Neuronal stem cell (in vitro differentiated cells): ENCODE data around the gene ZNF804B.

Source experiments
- DNase-seq: peaks from one replicate; pipeline ENCODE4 v3.0.0-alpha.2; 2013; ENCODE audit warnings: low spot score
- H2AFZ ChIP-seq: one replicate; pipeline ENCODE4 v1.6.1; 2013; ENCODE audit warnings: mild to moderate bottlenecking, low read length, inconsistent platforms
- H2AK5ac ChIP-seq: 2 replicates; pipeline ENCODE4 v1.6.1; 2013; ENCODE audit warnings: low read depth, mild to moderate bottlenecking, inconsistent platforms, low read length, moderate library complexity, mixed read lengths
- H2BK120ac ChIP-seq: 2 replicates; pipeline ENCODE4 v1.6.1; 2013; ENCODE audit warnings: low read depth, mild to moderate bottlenecking, inconsistent platforms, low read length, moderate library complexity, mixed read lengths
- H2BK12ac ChIP-seq: one replicate; pipeline ENCODE4 v1.6.1; 2013; ENCODE audit warnings: low read length, inconsistent platforms
- H2BK15ac ChIP-seq: 2 replicates; pipeline ENCODE4 v1.6.1; 2013; ENCODE audit warnings: mild to moderate bottlenecking, low read length, inconsistent platforms, mixed read lengths
- H2BK5ac ChIP-seq: one replicate; pipeline ENCODE4 v1.6.1; 2013; ENCODE audit warnings: inconsistent platforms, mild to moderate bottlenecking, low read length, moderate library complexity
- H3K14ac ChIP-seq: one replicate; pipeline ENCODE4 v1.6.1; 2013; ENCODE audit warnings: low read length, inconsistent platforms
- H3K18ac ChIP-seq: 2 replicates; pipeline ENCODE4 v1.6.1; 2013; ENCODE audit warnings: low read length, inconsistent platforms
- H3K23ac ChIP-seq: 2 replicates; pipeline ENCODE4 v1.6.1; 2013; ENCODE audit warnings: low read depth, mild to moderate bottlenecking, mixed read lengths, low read length, inconsistent platforms; ENCODE audit not compliant: poor library complexity
- H3K27ac ChIP-seq: replicated peaks from 3 replicates; pipeline ENCODE4 v1.5.1; 2013; ENCODE audit warnings: low read length, inconsistent platforms
- H3K27me3 ChIP-seq, 3 experiments: 2 replicates each; pipeline ENCODE4 v1.6.1; 2013; ENCODE audit warnings: low read length in 3 of 3, mild to moderate bottlenecking in 2 of 3, inconsistent platforms in 1 of 3, low read depth in 1 of 3, mixed read lengths in 1 of 3, moderate library complexity in 1 of 3; ENCODE audit not compliant: control insufficient read depth in 3 of 3, insufficient read depth in 3 of 3
- H3K36me3 ChIP-seq, 2 donors: replicated peaks in 1 of 2; 2 replicates each; pipeline ENCODE4 v1.6.1; 2013; ENCODE audit warnings: low read length in 2 of 2; ENCODE audit not compliant: control insufficient read depth in 2 of 2, insufficient read depth in 2 of 2
- H3K4ac ChIP-seq: 2 replicates; pipeline ENCODE4 v1.6.1; 2013; ENCODE audit warnings: inconsistent platforms, mild to moderate bottlenecking, low read length, moderate library complexity
- H3K4me1 ChIP-seq, 2 donors: 1 replicate in 1 of 2; 2 replicates in 1 of 2; pipeline ENCODE4 v1.6.1; 2013; ENCODE audit warnings: low read length in 2 of 2, low read depth in 1 of 2; ENCODE audit not compliant: control insufficient read depth in 2 of 2, insufficient read depth in 1 of 2
- H3K4me2 ChIP-seq: one replicate; pipeline ENCODE4 v1.6.1; 2013; ENCODE audit warnings: mild to moderate bottlenecking, low read length, inconsistent platforms; ENCODE audit not compliant: insufficient read depth, poor library complexity, severe bottlenecking
- H3K4me3 ChIP-seq, 2 donors: 2 replicates each; pipeline ENCODE4 v1.5.1; 2013; ENCODE audit warnings: low read length in 2 of 2, mild to moderate bottlenecking in 2 of 2, inconsistent platforms in 1 of 2, moderate library complexity in 1 of 2
- H3K79me1 ChIP-seq: one replicate; pipeline ENCODE4 v1.6.1; 2013; ENCODE audit warnings: low read depth, mild to moderate bottlenecking, inconsistent platforms, low read length, moderate library complexity
- H3K9ac ChIP-seq: one replicate; pipeline ENCODE4 v1.6.1; 2013; ENCODE audit warnings: mild to moderate bottlenecking, low read depth, low read length, inconsistent platforms; ENCODE audit not compliant: poor library complexity
- H3K9me3 ChIP-seq, 2 donors: replicated peaks in 1 of 2; 2 replicates each; pipeline versions ENCODE3 to v1.6.1; 2013; ENCODE audit warnings: low read length in 2 of 2, mild to moderate bottlenecking in 2 of 2, inconsistent platforms in 1 of 2, low read depth in 1 of 2, mixed read lengths in 1 of 2, moderate library complexity in 1 of 2; ENCODE audit not compliant: control insufficient read depth in 2 of 2, insufficient read depth in 1 of 2
- H4K8ac ChIP-seq: one replicate; pipeline ENCODE4 v1.6.1; 2013; ENCODE audit warnings: low read depth, mild to moderate bottlenecking, inconsistent platforms, low read length, moderate library complexity
- H4K91ac ChIP-seq: one replicate; pipeline ENCODE4 v1.6.1; 2013; ENCODE audit warnings: low read length, low read depth, mild to moderate bottlenecking, inconsistent platforms; ENCODE audit not compliant: poor library complexity
- WGBS, 2 donors: extraction: QIAGEN DNeasy Blood & Tissue Kit; methylation state at CpG; one replicate each; pipeline ENCODE4 v1.1.7; 2013; ENCODE audit warnings: missing lambda C conversion rate in 2 of 2, mixed read lengths in 1 of 2; ENCODE audit not compliant: insufficient read length in 2 of 2, insufficient replicate concordance in 1 of 2; ENCODE audit errors: extremely low coverage in 2 of 2; 5-methylcytosine and 5-hydroxymethylcytosine counted together

The ZNF804B gene

GRCh38 chr7:88851220-88851619 lies 91.7 kb downstream of the ZNF804B start:
- H3K36me3 ChIP-seq: no peaks in the 10 kb centered on the region
- H2AFZ ChIP-seq: no peak overlapping the region
- H3K27ac ChIP-seq: no peak overlapping the region
- H2BK12ac ChIP-seq: no peak overlapping the region
- H3K4me1 ChIP-seq: no peaks in the 10 kb centered on the region
- DNase-seq: no peak
- H3K14ac ChIP-seq: no peak overlapping the region
- no peak overlapping the region for H2BK15ac ChIP-seq
- H3K9me3 ChIP-seq: no peaks in the 10 kb centered on the region
- H3K4me2 ChIP-seq: no peak overlapping the region
- WGBS, 2 donors: no CpG with 5 or more reads among the region's 1 CpG
- no peak overlapping the region for H2AK5ac ChIP-seq
- no peak overlapping the region for H3K18ac ChIP-seq
- no peak overlapping the region for H4K91ac ChIP-seq
- no peak overlapping the region for H4K8ac ChIP-seq
- no peak overlapping the region for H2BK5ac ChIP-seq
- H2BK120ac ChIP-seq: no peak overlapping the region
- no peak overlapping the region for H3K4ac ChIP-seq
- no peaks in the 10 kb centered on the region for H3K27me3 ChIP-seq
- H3K23ac ChIP-seq: no peak overlapping the region
- no peak overlapping the region for H3K9ac ChIP-seq
- H3K4me3 ChIP-seq: no peak overlapping the region
- H3K79me1 ChIP-seq: no peaks in the 10 kb centered on the region

GRCh38 chr7:88859288-88859687 lies 99.8 kb downstream of the ZNF804B start:
- no peaks in the 10 kb centered on the region for H3K4me1 ChIP-seq
- no peak overlapping the region for H2BK12ac ChIP-seq
- no peak overlapping the region for H2BK15ac ChIP-seq
- no peak overlapping the region for H3K27ac ChIP-seq
- no peak overlapping the region for H2BK5ac ChIP-seq
- no peak overlapping the region for H3K4ac ChIP-seq
- no peak overlapping the region for H3K9ac ChIP-seq
- no peak overlapping the region for H2AFZ ChIP-seq
- no peak overlapping the region for H3K23ac ChIP-seq
- no peak for DNase-seq
- H4K8ac ChIP-seq: no peak overlapping the region
- no peak overlapping the region for H3K4me3 ChIP-seq
- no peak overlapping the region for H2AK5ac ChIP-seq
- no peaks in the 10 kb centered on the region for H3K27me3 ChIP-seq
- no peak overlapping the region for H4K91ac ChIP-seq
- H3K18ac ChIP-seq: no peak overlapping the region
- no peaks in the 10 kb centered on the region for H3K9me3 ChIP-seq
- no peak overlapping the region for H3K14ac ChIP-seq
- no peaks in the 10 kb centered on the region for H3K79me1 ChIP-seq
- H3K4me2 ChIP-seq: no peak overlapping the region
- H3K36me3 ChIP-seq: no peaks in the 10 kb centered on the region
- no peak overlapping the region for H2BK120ac ChIP-seq

- Histone ChIP-seq H3K9ac (no peak overlapping the region), H4K91ac (no peak overlapping the region), H3K36me3 (no peaks in the 10 kb centered on the region), H3K79me1 (no peaks in the 10 kb centered on the region), H2AK5ac (no peak overlapping the region), H3K4me3 (no peak overlapping the region), H3K4me1 (no peaks in the 10 kb centered on the region), H3K18ac (no peak overlapping the region), H4K8ac (no peak overlapping the region), H3K9me3 (no peaks in the 10 kb centered on the region), H3K4ac (no peak overlapping the region), H3K23ac (no peak overlapping the region), H2AFZ (no peak overlapping the region), H2BK12ac (no peak overlapping the region), H2BK15ac (no peak overlapping the region), H2BK120ac (no peak overlapping the region), H3K14ac (no peak overlapping the region), H3K27ac (no peak overlapping the region), H3K4me2 (no peak overlapping the region), H2BK5ac (no peak overlapping the region), H3K27me3 (no peaks in the 10 kb centered on the region)
- no CpG with 5 or more reads among the region's 2 CpGs for WGBS, 2 donors
- DNase-seq: no peak
Observed at GRCh38 chr7:88866265-88866863, 106.9 kb downstream of the ZNF804B start.

GRCh38 chr7:88867158-88867557 lies 107.7 kb downstream of the ZNF804B start:
- Histone ChIP-seq H3K27me3 (no peaks in the 10 kb centered on the region), H3K4me1 (no peaks in the 10 kb centered on the region), H2AK5ac (no peak overlapping the region), H2BK120ac (no peak overlapping the region), H3K27ac (no peak overlapping the region), H3K18ac (no peak overlapping the region), H2BK12ac (no peak overlapping the region), H4K8ac (no peak overlapping the region), H3K4ac (no peak overlapping the region), H3K9me3 (no peaks in the 10 kb centered on the region), H3K79me1 (no peaks in the 10 kb centered on the region), H3K4me2 (no peak overlapping the region), H2AFZ (no peak overlapping the region), H2BK15ac (no peak overlapping the region), H3K14ac (no peak overlapping the region), H2BK5ac (no peak overlapping the region), H3K36me3 (no peaks in the 10 kb centered on the region), H4K91ac (no peak overlapping the region), H3K23ac (no peak overlapping the region), H3K9ac (no peak overlapping the region), H3K4me3 (no peak overlapping the region)
- DNase-seq: no peak
- no CpG with 5 or more reads among the region's 2 CpGs for WGBS, 2 donors
